Transverse colon (tissue), 4 donors: ENCODE measurements around the gene MYO9A.

Experiments used
- POLR2A ChIP-seq: fragments of 450-650 bp; IDR thresholded peaks from one replicate; pipeline ENCODE4 v1.6.1; 2016; ENCODE audit warnings: antibody characterized with exemption, mild to moderate bottlenecking, moderate library complexity
- POLR2AphosphoS5 ChIP-seq, 3 donors: sonication (generic); formaldehyde crosslinking; IDR thresholded peaks; one replicate each; pipeline ENCODE4 v1.6.1; 2016; ENCODE audit warnings: antibody characterized with exemption in 3 of 3
- TF ChIP-seq, protein P1 (sequence below), 5 experiments: fragments of 200-600 bp in 3 of 5; fragments of 450-650 bp in 2 of 5; sonication (generic) in 3 of 5; IDR thresholded peaks; 1 replicate in 2 of 5; 2 replicates in 3 of 5; pipeline ENCODE4 v1.5.1; 2016 to 2017; ENCODE audit warnings: antibody characterized with exemption in 5 of 5, inconsistent platforms in 3 of 5, mild to moderate bottlenecking in 2 of 5, moderate library complexity in 1 of 5

DNA sequence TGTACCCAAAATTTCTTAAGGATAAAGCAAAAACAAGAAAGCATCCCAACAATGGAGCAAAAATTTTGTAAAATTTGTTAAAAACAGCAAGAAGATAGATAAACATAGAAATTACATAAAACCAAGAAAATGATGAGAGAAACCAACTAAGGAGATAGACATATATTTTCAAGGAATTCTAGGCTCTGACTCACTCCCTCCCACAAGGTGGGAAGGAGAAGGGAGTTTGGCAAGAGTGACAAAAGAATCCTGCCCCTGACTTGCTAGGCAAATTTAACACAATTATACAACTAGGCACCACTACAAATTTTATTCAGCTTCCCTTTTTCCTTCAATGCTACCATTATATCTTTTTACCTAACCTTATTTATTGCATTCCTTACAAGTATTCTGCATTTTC lies 70.9 kb downstream of the MYO9A start:
- TF ChIP-seq, protein P1, sequence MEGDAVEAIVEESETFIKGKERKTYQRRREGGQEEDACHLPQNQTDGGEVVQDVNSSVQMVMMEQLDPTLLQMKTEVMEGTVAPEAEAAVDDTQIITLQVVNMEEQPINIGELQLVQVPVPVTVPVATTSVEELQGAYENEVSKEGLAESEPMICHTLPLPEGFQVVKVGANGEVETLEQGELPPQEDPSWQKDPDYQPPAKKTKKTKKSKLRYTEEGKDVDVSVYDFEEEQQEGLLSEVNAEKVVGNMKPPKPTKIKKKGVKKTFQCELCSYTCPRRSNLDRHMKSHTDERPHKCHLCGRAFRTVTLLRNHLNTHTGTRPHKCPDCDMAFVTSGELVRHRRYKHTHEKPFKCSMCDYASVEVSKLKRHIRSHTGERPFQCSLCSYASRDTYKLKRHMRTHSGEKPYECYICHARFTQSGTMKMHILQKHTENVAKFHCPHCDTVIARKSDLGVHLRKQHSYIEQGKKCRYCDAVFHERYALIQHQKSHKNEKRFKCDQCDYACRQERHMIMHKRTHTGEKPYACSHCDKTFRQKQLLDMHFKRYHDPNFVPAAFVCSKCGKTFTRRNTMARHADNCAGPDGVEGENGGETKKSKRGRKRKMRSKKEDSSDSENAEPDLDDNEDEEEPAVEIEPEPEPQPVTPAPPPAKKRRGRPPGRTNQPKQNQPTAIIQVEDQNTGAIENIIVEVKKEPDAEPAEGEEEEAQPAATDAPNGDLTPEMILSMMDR (IDR thresholded peaks at IDR 0.05) = no peak
- no peak for TF ChIP-seq POLR2A
- no peak for TF ChIP-seq POLR2AphosphoS5 (IDR thresholded peaks at IDR 0.05)
